DOHH2 (cell line): ENCODE data around the gene MMD.

Experiments used
- CTCF ChIP-seq: fragments of 200-600 bp; sonication (generic); IDR thresholded peaks from one replicate; pipeline ENCODE4 v1.5.1; 2014; ENCODE audit warnings: antibody characterized with exemption, mild to moderate bottlenecking, low read depth, low read length; ENCODE audit not compliant: poor library complexity, severe bottlenecking
- EZH2phosphoT487 ChIP-seq: fragments of 200-600 bp; sonication (generic); IDR thresholded peaks from 2 replicates; pipeline ENCODE4 v1.6.1; 2017; ENCODE audit warnings: borderline replicate concordance, mild to moderate bottlenecking, antibody characterized with exemption, low read length, moderate library complexity, mixed read lengths

GRCh38 chr17:55363033-55363432, 58.6 kb downstream of the MMD start:
- TF ChIP-seq CTCF (no peak), EZH2phosphoT487 (no peak)
